Keratinocyte (primary cell): ENCODE data around the gene CATSPER4. TPM values are rescaled to one million over a fixed set of nuclear protein-coding genes. Genes with fewer than 3 reads are reported as not detected.

Experiments
- DNase-seq: peaks from one replicate; pipeline ENCODE4 v3.0.0-alpha.2; 2011; ENCODE audit warnings: low read depth, missing footprints, low spot score
- FAIRE-seq: peaks from 2 replicates; lab custom pipeline; 2011; peaks lifted over from hg19 to GRCh38; lab: Jason Lieb, UNC
- H2AFZ ChIP-seq: 2 replicates; pipeline ENCODE4 v1.6.0; 2012; ENCODE audit warnings: low read length, control low read depth, inconsistent platforms; ENCODE audit not compliant: control insufficient read depth
- H3K27ac ChIP-seq: 2 replicates; pipeline ENCODE4 v1.5.1; 2011; ENCODE audit warnings: low read length; ENCODE audit not compliant: control insufficient read depth, insufficient read depth
- H3K27me3 ChIP-seq: 3 replicates; pipeline ENCODE4 v1.6.0; 2011; ENCODE audit warnings: low read length; ENCODE audit not compliant: control insufficient read depth, insufficient read depth; ENCODE audit errors: extremely low read depth
- H3K36me3 ChIP-seq, 2 experiments: 2 replicates in 1 of 2; 3 replicates in 1 of 2; pipeline ENCODE4 v1.5.1; 2011; ENCODE audit warnings: low read length in 2 of 2, mild to moderate bottlenecking in 1 of 2; ENCODE audit not compliant: control insufficient read depth in 2 of 2, insufficient read depth in 2 of 2; ENCODE audit errors: extremely low read depth in 1 of 2
- H3K4me1 ChIP-seq: 3 replicates; pipeline ENCODE4 v1.5.1; 2011; ENCODE audit warnings: low read length; ENCODE audit not compliant: control insufficient read depth, insufficient read depth; ENCODE audit errors: extremely low read depth
- H3K4me2 ChIP-seq: 3 replicates; pipeline ENCODE4 v1.6.0; 2011; ENCODE audit warnings: low read depth, low read length; ENCODE audit not compliant: control insufficient read depth, insufficient read depth; ENCODE audit errors: extremely low read depth
- H3K4me3 ChIP-seq, 3 experiments: fragments of 200-600 bp in 1 of 3; sonication (generic) in 1 of 3; 2 replicates in 2 of 3; 3 replicates in 1 of 3; pipeline ENCODE4 v1.5.1; 2011 to 2016; ENCODE audit warnings: low read length in 3 of 3, mild to moderate bottlenecking in 3 of 3, control low read depth in 2 of 3, inconsistent platforms in 1 of 3, low read depth in 1 of 3, mixed read lengths in 1 of 3, mixed run types in 1 of 3, moderate library complexity in 1 of 3; ENCODE audit not compliant: control insufficient read depth in 2 of 3, insufficient read depth in 2 of 3; ENCODE audit errors: extremely low read depth in 1 of 3
- H3K79me2 ChIP-seq: 2 replicates; pipeline ENCODE4 v1.6.0; 2012; ENCODE audit warnings: low read length; ENCODE audit not compliant: control insufficient read depth, insufficient read depth
- H3K9ac ChIP-seq: 3 replicates; pipeline ENCODE4 v1.6.0; 2011; ENCODE audit warnings: low read length; ENCODE audit not compliant: control insufficient read depth, insufficient read depth; ENCODE audit errors: extremely low read depth
- H3K9me1 ChIP-seq: 3 replicates; pipeline ENCODE4 v1.6.0; 2011; ENCODE audit warnings: low read length; ENCODE audit not compliant: control insufficient read depth, insufficient read depth; ENCODE audit errors: extremely low read depth
- H3K9me3 ChIP-seq: 2 replicates; pipeline ENCODE4 v1.5.1; 2012; ENCODE audit warnings: low read depth, low read length; ENCODE audit not compliant: control insufficient read depth
- H4K20me1 ChIP-seq: 3 replicates; pipeline ENCODE4 v1.6.0; 2011; ENCODE audit warnings: low read length; ENCODE audit not compliant: control insufficient read depth, insufficient read depth; ENCODE audit errors: extremely low read depth
- CTCF ChIP-seq, 3 experiments: IDR thresholded peaks in 1 of 3; conservative IDR thresholded peaks in 1 of 3; optimal IDR thresholded peaks in 1 of 3; 2 replicates in 2 of 3; 3 replicates in 1 of 3; pipeline versions ENCODE3 to v1.5.1; 2011; ENCODE audit warnings: low read length in 3 of 3, mild to moderate bottlenecking in 3 of 3, moderate library complexity in 2 of 3, control low read depth in 1 of 3, inconsistent platforms in 1 of 3; ENCODE audit not compliant: insufficient read depth in 2 of 3; ENCODE audit errors: extremely low read depth in 1 of 3
- EZH2 ChIP-seq: IDR thresholded peaks from one replicate; pipeline ENCODE4 v1.6.1; 2012; ENCODE audit warnings: inconsistent platforms, mild to moderate bottlenecking, low read length, moderate library complexity
- dilution Hi-C: fragments of 300-500 bp; cut with MboI; formaldehyde crosslinking; loops from one replicate; pipeline ENCODE4 v1.7.0; 2020; ENCODE audit warnings: low sequenced_read_pairs; ENCODE audit not compliant: extremely low pct_ligation_motif_present
- polyA plus RNA-seq, 5 experiments: library from polyadenylated mRNA; depleted of rRNA in 3 of 5; stranded (reverse) in 3 of 5; stranded (forward) in 1 of 5; unstranded in 1 of 5; fragments of >200 nt; gene quantifications; 1 replicate in 1 of 5; 2 replicates in 3 of 5; 3 replicates in 1 of 5; pipeline versions ENCODE4 v1.2.1 to v1.2.3, GENCODE V29; 2011 to 2012; ENCODE audit warnings: missing spikeins in 2 of 5, low read depth in 1 of 5, low replicate concordance in 1 of 5

The CATSPER4 gene
- polyA plus RNA-seq, 1 donor (not counting 4 experiments of a cell fraction or from before 2014, with no cell fraction given), result 0.04 TPM

GRCh38 chr1:26155370-26156284 lies 34.8 kb upstream of the CATSPER4 start:
- Histone ChIP-seq H3K4me3 (no peak overlapping the region), H3K4me1 (peaks cover 13% of the 10 kb centered on the region), H3K9me1 (no peaks in the 10 kb centered on the region), H4K20me1 (no peaks in the 10 kb centered on the region), H3K9me3 (no peaks in the 10 kb centered on the region), H3K27ac (no peak overlapping the region), H3K27me3 (no peaks in the 10 kb centered on the region), H3K36me3 (no peaks in the 10 kb centered on the region), H2AFZ (no peak overlapping the region), H3K9ac (no peak overlapping the region), H3K4me2 (no peak overlapping the region), H3K79me2 (no peaks in the 10 kb centered on the region)
- DNase-seq (no peak), FAIRE-seq (no peak)
- dilution Hi-C loops, result no loop called here
- TF ChIP-seq EZH2 (no peak), CTCF (optimal IDR thresholded peaks at IDR 0.05 in 1 of 3, IDR thresholded peaks at IDR 0.05 in 1 of 3, conservative IDR thresholded peaks at IDR 0.05 in 1 of 3; ENCODE audit: extremely low read depth in 1 of 3, insufficient read depth in 2 of 3, low read length in 3 of 3) (no peak)

GRCh38 chr1:26156285-26157038 lies 33.9 kb upstream of the CATSPER4 start:
- no peak for FAIRE-seq
- Histone ChIP-seq H3K36me3 (no peaks in the 10 kb centered on the region), H3K4me3 (no peak overlapping the region), H4K20me1 (no peaks in the 10 kb centered on the region), H3K9me3 (no peaks in the 10 kb centered on the region), H3K27me3 (peaks cover 5% of the 10 kb centered on the region), H3K79me2 (no peaks in the 10 kb centered on the region), H3K27ac (no peak overlapping the region), H2AFZ (no peak overlapping the region), H3K9ac (no peak overlapping the region), H3K4me1 (peaks cover 16% of the 10 kb centered on the region), H3K4me2 (no peak overlapping the region), H3K9me1 (no peaks in the 10 kb centered on the region)
- no peak for DNase-seq
- TF ChIP-seq CTCF (optimal IDR thresholded peaks at IDR 0.05 in 1 of 3, IDR thresholded peaks at IDR 0.05 in 1 of 3, conservative IDR thresholded peaks at IDR 0.05 in 1 of 3; ENCODE audit: extremely low read depth in 1 of 3, insufficient read depth in 2 of 3, low read length in 3 of 3) (no peak), EZH2 (no peak)
- dilution Hi-C loops, result no loop called here
